Transverse colon (tissue), 4 donors: ENCODE measurements around the gene PIK3CB. TPM values are rescaled to one million over a fixed set of nuclear protein-coding genes. Genes with fewer than 3 reads are reported as not detected.
"Not testable (repeated sequence)": the region's sequence is repeated elsewhere in the genome, so short reads cannot be mapped to it uniquely, and the experiment has no call there.

Experiments
- DNase-seq: peaks from one replicate; pipeline ENCODE4 v3.0.0-alpha.2; 2019
- H3K27ac ChIP-seq, 4 donors: fragments of 200-600 bp; sonication (generic); 2 replicates each; pipeline ENCODE4 v1.5.1; 2016 to 2018; ENCODE audit warnings: inconsistent platforms in 4 of 4
- H3K27me3 ChIP-seq: fragments of 200-600 bp; sonication (generic); 2 replicates; pipeline ENCODE4 v1.5.1; 2017; ENCODE audit warnings: inconsistent platforms
- H3K36me3 ChIP-seq, 4 donors: fragments of 200-600 bp; sonication (generic); 2 replicates each; pipeline ENCODE4 v1.5.1; 2017 to 2019; ENCODE audit warnings: inconsistent platforms in 4 of 4
- H3K4me1 ChIP-seq, 4 donors: fragments of 200-600 bp; sonication (generic); 2 replicates each; pipeline ENCODE4 v1.5.1; 2017 to 2020; ENCODE audit warnings: inconsistent platforms in 4 of 4
- H3K4me3 ChIP-seq, 4 donors: fragments of 200-600 bp; sonication (generic); 1 replicate in 1 of 4; 2 replicates in 3 of 4; pipeline versions ENCODE4 v1.5.1 to v1.6.1; 2017 to 2019; ENCODE audit warnings: inconsistent platforms in 4 of 4
- H3K9me3 ChIP-seq, 2 donors: fragments of 200-600 bp; sonication (generic); 2 replicates each; pipeline ENCODE4 v1.5.1; 2017 to 2019; ENCODE audit warnings: inconsistent platforms in 2 of 2
- CTCF ChIP-seq, 5 experiments: fragments of 200-600 bp in 3 of 5; fragments of 450-650 bp in 2 of 5; sonication (generic) in 3 of 5; IDR thresholded peaks; 1 replicate in 2 of 5; 2 replicates in 3 of 5; pipeline ENCODE4 v1.5.1; 2016 to 2017; ENCODE audit warnings: antibody characterized with exemption in 5 of 5, inconsistent platforms in 3 of 5, mild to moderate bottlenecking in 2 of 5, moderate library complexity in 1 of 5
- EP300 ChIP-seq: sonication (generic); formaldehyde crosslinking; IDR thresholded peaks from one replicate; pipeline ENCODE4 v1.6.1; 2017; ENCODE audit warnings: antibody characterized with exemption, low read depth
- POLR2A ChIP-seq: fragments of 450-650 bp; IDR thresholded peaks from one replicate; pipeline ENCODE4 v1.6.1; 2016; ENCODE audit warnings: antibody characterized with exemption, mild to moderate bottlenecking, moderate library complexity
- POLR2AphosphoS5 ChIP-seq, 3 donors: sonication (generic); formaldehyde crosslinking; IDR thresholded peaks; one replicate each; pipeline ENCODE4 v1.6.1; 2016; ENCODE audit warnings: antibody characterized with exemption in 3 of 3
- WGBS, 2 donors: methylation state at CpG; one replicate each; pipeline ENCODE4 v1.1.5; 2018; ENCODE audit warnings: low coverage in 1 of 2; 5-methylcytosine and 5-hydroxymethylcytosine counted together
- in situ Hi-C, 4 donors: fragments of 200-750 bp; cut with MboI; loops; one replicate each; pipeline versions ENCODE4 v1.15.0 to v1.15.1; 2017; ENCODE audit warnings: low sequenced_read_pairs in 3 of 4, low pct_ligation_motif_present in 1 of 4, low pct_unique_long_range_greater_than_20kb in 1 of 4
- intact Hi-C: fragments of 100-400 bp; cut with DNase I; formaldehyde crosslinking; loops from one replicate; pipeline ENCODE4 v1.15.1; 2023; ENCODE audit warnings: low total_unique reads
- total RNA-seq, 4 donors: library from RNA; depleted of rRNA; stranded (reverse); fragments of >200 nt; gene quantifications; one replicate each; pipeline ENCODE4 v1.1.0, GENCODE V29; 2016

The PIK3CB gene
- total RNA-seq, 4 donors from 2014 or later, result 52.4 to 98.4 (median 76.0) TPM

DNA sequence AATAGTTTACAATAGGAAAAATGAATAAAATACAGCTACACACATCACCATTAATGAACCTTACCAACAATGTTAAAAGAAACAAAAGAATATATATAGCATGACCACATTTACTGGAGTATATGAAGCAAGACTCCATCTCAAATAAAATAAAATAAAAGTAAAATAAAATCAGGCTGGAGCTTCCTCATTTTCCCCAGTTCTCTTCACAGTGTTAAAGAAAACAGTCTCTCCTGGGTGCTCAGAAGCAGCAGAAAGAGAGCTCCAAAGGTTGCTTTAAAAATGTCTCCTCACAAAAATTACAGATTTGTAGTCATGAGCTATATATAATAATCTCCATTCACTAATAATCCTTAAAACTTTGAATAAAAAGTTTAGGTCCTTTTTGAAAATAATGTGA, 48.8 kb downstream of the PIK3CB start:
- Histone ChIP-seq H3K4me1 (peaks cover 0 to 3% (median 0%) of the 10 kb centered on the region in 4 donors), H3K9me3 (no peaks in the 10 kb centered on the region), H3K4me3 (no peak overlapping the region), H3K27me3 (no peaks in the 10 kb centered on the region), H3K36me3 (no peaks in the 10 kb centered on the region), H3K27ac (peak overlapping the region in 1 of 4 donors; percentile 35)
- intact Hi-C loops, result no loop called here
- TF ChIP-seq POLR2A (no peak), CTCF (IDR thresholded peaks at IDR 0.05) (no peak), EP300 (no peak), POLR2AphosphoS5 (IDR thresholded peaks at IDR 0.05) (no peak)
- DNase-seq, result no peak
- in situ Hi-C loops, result loop anchor here in 1 of 4 donors (10.0 kb wide), 1 partner anchor 129 kb away; no protein-coding TSS in a partner anchor

GRCh38 chr3:138785362-138785857, 49.3 kb downstream of the PIK3CB start:
- DNase-seq, H3K9me3 ChIP-seq, H3K4me3 ChIP-seq, H3K4me1 ChIP-seq, H3K27me3 ChIP-seq, H3K27ac ChIP-seq, H3K36me3 ChIP-seq, intact Hi-C loops: not testable (repeated sequence)
- in situ Hi-C loops, result loop anchor here in 1 of 4 donors (10.0 kb wide), 1 partner anchor 129 kb away; no protein-coding TSS in a partner anchor
- WGBS, 2 donors, result 91 to 100% methylated on average over 1 to 7 of the region's 7 CpGs

- in situ Hi-C loops, result loop anchor here in 1 of 4 donors (10.0 kb wide), 1 partner anchor 132 kb away; no protein-coding TSS in a partner anchor
- intact Hi-C loops, result no loop called here
Measured at GRCh38 chr3:138782755-138783154, 52.0 kb downstream of the PIK3CB start.

GRCh38 chr3:138781012-138781470, 53.7 kb downstream of the PIK3CB start:
- no peak overlapping the region for H3K27ac ChIP-seq
- no peaks in the 10 kb centered on the region for H3K27me3 ChIP-seq
- no peak for DNase-seq
- no peak overlapping the region for H3K4me3 ChIP-seq
- no peak for TF ChIP-seq EP300
- no peak for TF ChIP-seq CTCF (IDR thresholded peaks at IDR 0.05)
- no peak for TF ChIP-seq POLR2AphosphoS5 (IDR thresholded peaks at IDR 0.05)
- no peak for TF ChIP-seq POLR2A
- in situ Hi-C loops (loop anchor here in 1 of 4 donors (10.0 kb wide), 1 partner anchor 134 kb away; no protein-coding TSS in a partner anchor), intact Hi-C loops (no loop called here)
- WGBS, 2 donors, result 53 to 70% methylated on average over 3 to 5 of the region's 5 CpGs
- H3K9me3 ChIP-seq, result no peaks in the 10 kb centered on the region
- no peaks in the 10 kb centered on the region for H3K36me3 ChIP-seq
- H3K4me1 ChIP-seq, result peaks cover 0 to 2% (median 0%) of the 10 kb centered on the region in 4 donors

More at GRCh38 chr3:138782755-138783154, 52.0 kb downstream of the PIK3CB start:
- H3K9me3 ChIP-seq, result no peaks in the 10 kb centered on the region
- WGBS, 2 donors, result 87% methylated on average over 1 of the region's 1 CpG; no CpG with 5 or more reads in 1 of the 2 donors
- DNase-seq, result no peak
- no peaks in the 10 kb centered on the region for H3K27me3 ChIP-seq
- H3K27ac ChIP-seq, result no peak overlapping the region
- no peak overlapping the region for H3K4me3 ChIP-seq
- H3K4me1 ChIP-seq, result peaks cover 0 to 3% (median 0%) of the 10 kb centered on the region in 4 donors
- H3K36me3 ChIP-seq, result no peaks in the 10 kb centered on the region
- TF ChIP-seq CTCF (IDR thresholded peaks at IDR 0.05) (no peak), POLR2AphosphoS5 (IDR thresholded peaks at IDR 0.05) (no peak), POLR2A (no peak), EP300 (no peak)
